Measurements from ENCODE around the gene CTIF.

DNA sequence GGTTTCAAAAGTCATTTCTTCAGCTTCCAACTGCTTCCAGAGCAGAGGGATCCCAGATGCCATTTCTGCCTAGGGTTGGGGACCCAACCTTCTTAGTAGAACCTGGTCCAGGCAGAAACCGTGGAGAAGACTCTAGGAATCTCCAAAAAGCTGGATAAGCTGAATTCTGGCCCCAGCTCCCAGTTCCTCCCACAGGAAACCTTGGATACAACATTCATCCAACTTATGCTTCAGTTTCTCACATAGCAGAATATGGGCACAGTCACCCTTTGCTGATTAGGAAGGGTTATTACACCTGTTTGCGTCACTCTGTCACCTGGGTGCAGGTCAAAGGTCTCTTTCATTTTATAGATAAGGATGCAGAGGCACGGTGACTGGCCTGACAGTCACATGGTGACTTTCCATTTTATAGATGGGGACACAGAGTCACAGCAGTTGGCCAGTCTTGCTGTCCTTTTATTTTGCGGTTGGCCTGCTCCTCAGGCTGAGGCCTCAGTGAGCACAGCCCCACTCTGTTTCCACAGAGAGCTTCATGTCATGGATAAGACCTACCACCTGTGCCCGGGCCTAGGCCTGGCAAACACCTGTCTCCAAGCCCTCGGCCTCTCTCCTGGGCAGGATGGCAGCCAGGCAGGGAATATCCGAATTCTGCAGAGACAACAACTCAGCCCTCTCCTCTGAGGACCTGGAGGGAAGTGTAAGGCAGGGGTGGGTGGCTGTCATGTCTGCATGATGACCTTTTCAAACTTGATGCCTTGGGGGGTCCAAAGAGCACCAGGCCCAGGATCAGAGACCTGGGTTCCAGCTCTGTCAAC lies 263.1 kb downstream of the CTIF start:
- no peak for TF ChIP-seq CEBPB (IDR thresholded peaks at IDR 0.05)
- TF ChIP-seq TAF1 (IDR thresholded peaks at IDR 0.05; ENCODE audit: low read depth) = no peak
- TF ChIP-seq, protein P1, sequence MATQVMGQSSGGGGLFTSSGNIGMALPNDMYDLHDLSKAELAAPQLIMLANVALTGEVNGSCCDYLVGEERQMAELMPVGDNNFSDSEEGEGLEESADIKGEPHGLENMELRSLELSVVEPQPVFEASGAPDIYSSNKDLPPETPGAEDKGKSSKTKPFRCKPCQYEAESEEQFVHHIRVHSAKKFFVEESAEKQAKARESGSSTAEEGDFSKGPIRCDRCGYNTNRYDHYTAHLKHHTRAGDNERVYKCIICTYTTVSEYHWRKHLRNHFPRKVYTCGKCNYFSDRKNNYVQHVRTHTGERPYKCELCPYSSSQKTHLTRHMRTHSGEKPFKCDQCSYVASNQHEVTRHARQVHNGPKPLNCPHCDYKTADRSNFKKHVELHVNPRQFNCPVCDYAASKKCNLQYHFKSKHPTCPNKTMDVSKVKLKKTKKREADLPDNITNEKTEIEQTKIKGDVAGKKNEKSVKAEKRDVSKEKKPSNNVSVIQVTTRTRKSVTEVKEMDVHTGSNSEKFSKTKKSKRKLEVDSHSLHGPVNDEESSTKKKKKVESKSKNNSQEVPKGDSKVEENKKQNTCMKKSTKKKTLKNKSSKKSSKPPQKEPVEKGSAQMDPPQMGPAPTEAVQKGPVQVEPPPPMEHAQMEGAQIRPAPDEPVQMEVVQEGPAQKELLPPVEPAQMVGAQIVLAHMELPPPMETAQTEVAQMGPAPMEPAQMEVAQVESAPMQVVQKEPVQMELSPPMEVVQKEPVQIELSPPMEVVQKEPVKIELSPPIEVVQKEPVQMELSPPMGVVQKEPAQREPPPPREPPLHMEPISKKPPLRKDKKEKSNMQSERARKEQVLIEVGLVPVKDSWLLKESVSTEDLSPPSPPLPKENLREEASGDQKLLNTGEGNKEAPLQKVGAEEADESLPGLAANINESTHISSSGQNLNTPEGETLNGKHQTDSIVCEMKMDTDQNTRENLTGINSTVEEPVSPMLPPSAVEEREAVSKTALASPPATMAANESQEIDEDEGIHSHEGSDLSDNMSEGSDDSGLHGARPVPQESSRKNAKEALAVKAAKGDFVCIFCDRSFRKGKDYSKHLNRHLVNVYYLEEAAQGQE (IDR thresholded peaks at IDR 0.05; ENCODE audit: low read depth) = no peak
- no peak for TF ChIP-seq YY1 (IDR thresholded peaks at IDR 0.05; ENCODE audit: low read depth)
